Measurements from ENCODE around the gene SPEF1. TPM values are rescaled to one million over a fixed set of nuclear protein-coding genes. Genes with fewer than 3 reads are reported as not detected.

SPEF1 gene
- total and polyA plus RNA-seq, 9 donors = 0.43 to 27.9 (median 1.0) TPM; not detected in 3

GRCh38 chr20:3819411-3820047 lies 38.3 kb upstream of the SPEF1 start:
- intact Hi-C loops (cut with DNase I) = loop anchor here (2.0 kb wide), 3 partner anchors 25 to 35 kb away; partner anchors contain the start of gene CENPB (in 3 of the 4)
- H3K4me1 ChIP-seq (ENCODE audit: insufficient read depth) = peaks cover 6% of the 10 kb centered on the region
- no peaks in the 10 kb centered on the region for H3K36me3 ChIP-seq
- H3K9me3 ChIP-seq = no peaks in the 10 kb centered on the region
- H3K27me3 ChIP-seq = no peaks in the 10 kb centered on the region
- H3K27ac ChIP-seq = peak overlapping the region; percentile 98 to 99
- TF ChIP-seq POLR2A (IDR thresholded peaks at IDR 0.05) = no peak
- TF ChIP-seq, protein P1, sequence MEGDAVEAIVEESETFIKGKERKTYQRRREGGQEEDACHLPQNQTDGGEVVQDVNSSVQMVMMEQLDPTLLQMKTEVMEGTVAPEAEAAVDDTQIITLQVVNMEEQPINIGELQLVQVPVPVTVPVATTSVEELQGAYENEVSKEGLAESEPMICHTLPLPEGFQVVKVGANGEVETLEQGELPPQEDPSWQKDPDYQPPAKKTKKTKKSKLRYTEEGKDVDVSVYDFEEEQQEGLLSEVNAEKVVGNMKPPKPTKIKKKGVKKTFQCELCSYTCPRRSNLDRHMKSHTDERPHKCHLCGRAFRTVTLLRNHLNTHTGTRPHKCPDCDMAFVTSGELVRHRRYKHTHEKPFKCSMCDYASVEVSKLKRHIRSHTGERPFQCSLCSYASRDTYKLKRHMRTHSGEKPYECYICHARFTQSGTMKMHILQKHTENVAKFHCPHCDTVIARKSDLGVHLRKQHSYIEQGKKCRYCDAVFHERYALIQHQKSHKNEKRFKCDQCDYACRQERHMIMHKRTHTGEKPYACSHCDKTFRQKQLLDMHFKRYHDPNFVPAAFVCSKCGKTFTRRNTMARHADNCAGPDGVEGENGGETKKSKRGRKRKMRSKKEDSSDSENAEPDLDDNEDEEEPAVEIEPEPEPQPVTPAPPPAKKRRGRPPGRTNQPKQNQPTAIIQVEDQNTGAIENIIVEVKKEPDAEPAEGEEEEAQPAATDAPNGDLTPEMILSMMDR (IDR thresholded peaks at IDR 0.05) = no peak
- no peak for TF ChIP-seq EP300 (IDR thresholded peaks at IDR 0.05)
- peak overlapping the region; percentile 82 for H3K4me3 ChIP-seq
- WGBS, 3 donors = 56 to 64% (median 57%) methylated on average over 20 of the region's 20 CpGs
- peak in 2 of 5 donors; percentile 55 to 58 for DNase-seq

DNA sequence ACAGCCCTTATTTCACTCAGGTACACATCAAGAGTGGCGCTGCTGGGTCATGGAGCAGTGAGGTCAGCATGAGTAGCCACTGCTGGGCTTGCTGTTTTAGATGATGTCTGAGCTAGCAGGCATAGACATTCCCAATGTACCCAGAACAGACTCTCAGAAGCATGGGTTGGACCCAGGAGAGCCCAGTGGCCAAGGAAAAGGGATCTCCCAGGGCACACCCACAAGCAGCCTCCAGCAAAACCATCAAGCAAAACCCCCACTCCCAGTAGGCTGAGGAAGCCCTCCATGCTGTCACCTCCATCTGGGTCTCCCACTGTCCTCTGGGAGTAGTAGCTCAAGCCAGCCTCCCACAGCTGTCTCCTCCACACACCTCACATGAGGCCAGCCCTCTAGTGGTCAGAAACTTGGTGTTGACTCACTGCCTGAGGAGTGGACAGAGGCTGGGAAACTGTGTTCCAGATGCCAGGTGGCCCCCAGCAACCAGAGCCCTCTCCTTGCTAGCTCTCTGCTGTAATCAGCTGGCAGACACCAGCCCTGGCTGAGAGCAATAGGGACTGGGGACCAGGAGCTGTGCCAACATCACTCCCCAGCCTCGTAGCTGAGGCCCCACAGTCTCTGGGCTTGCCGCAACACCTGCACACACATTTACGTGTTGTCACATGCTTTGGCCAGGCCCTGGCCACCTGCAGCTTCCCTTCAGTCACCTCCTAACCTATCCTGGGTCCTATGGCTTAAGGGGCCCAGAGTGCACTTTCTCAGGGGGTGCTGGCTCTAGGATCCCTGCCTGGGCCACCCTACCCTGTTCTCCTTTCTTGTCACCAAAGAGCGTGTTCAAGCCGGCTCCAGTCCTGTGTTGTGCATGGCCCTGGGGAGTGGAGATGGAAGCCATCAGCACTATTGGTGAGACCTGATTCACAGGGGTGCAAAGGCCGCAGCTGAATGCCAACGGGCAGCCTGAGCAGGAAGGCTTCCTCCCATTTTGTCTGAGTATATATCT lies 37.2 kb upstream of the SPEF1 start:
- TF ChIP-seq, protein P1 (IDR thresholded peaks at IDR 0.05) = peak; percentile 37 to 59 (median 51)
- TF ChIP-seq EP300 (IDR thresholded peaks at IDR 0.05) = no peak
- WGBS, 3 donors = 82 to 86% (median 85%) methylated on average over 8 of the region's 8 CpGs
- Histone ChIP-seq H3K27me3 (no peaks in the 10 kb centered on the region), H3K27ac (peak overlapping the region; percentile 33 to 66), H3K36me3 (no peaks in the 10 kb centered on the region), H3K4me3 (no peak overlapping the region), H3K9me3 (no peaks in the 10 kb centered on the region), H3K4me1 (ENCODE audit: insufficient read depth) (peaks cover 6% of the 10 kb centered on the region)
- intact Hi-C loops (cut with DNase I) = loop anchor here in 2 of 4 donors (2.0 kb wide), 2 partner anchors 32 to 34 kb away; partner anchors contain the start of gene CENPB (in 1 of the 2)
- peak in 4 of 5 donors; percentile 71 to 78 (median 74) for DNase-seq

GRCh38 chr20:3815703-3816315 lies 34.6 kb upstream of the SPEF1 start:
- Histone ChIP-seq H3K27me3 (no peaks in the 10 kb centered on the region), H3K4me1 (ENCODE audit: insufficient read depth) (peaks cover 7% of the 10 kb centered on the region), H3K27ac (no peak overlapping the region), H3K9me3 (no peaks in the 10 kb centered on the region), H3K36me3 (no peaks in the 10 kb centered on the region), H3K4me3 (no peak overlapping the region)
- intact Hi-C loops (cut with DNase I) = no loop called here
- DNase-seq = no peak
- WGBS, 3 donors = 82 to 86% (median 83%) methylated on average over 9 of the region's 9 CpGs
- TF ChIP-seq POLR2A (IDR thresholded peaks at IDR 0.05) (no peak), EP300 (IDR thresholded peaks at IDR 0.05) (no peak)
- TF ChIP-seq, protein P1 (IDR thresholded peaks at IDR 0.05) = no peak

GRCh38 chr20:3814928-3815495 lies 33.8 kb upstream of the SPEF1 start:
- peaks cover 11% of the 10 kb centered on the region for H3K4me1 ChIP-seq (ENCODE audit: insufficient read depth)
- 82 to 87% (median 85%) methylated on average over 7 of the region's 7 CpGs for WGBS, 3 donors
- H3K27me3 ChIP-seq = no peaks in the 10 kb centered on the region
- no peak overlapping the region for H3K27ac ChIP-seq
- H3K4me3 ChIP-seq = no peak overlapping the region
- H3K36me3 ChIP-seq = no peaks in the 10 kb centered on the region
- intact Hi-C loops (cut with DNase I) = no loop called here
- no peak for DNase-seq
- no peaks in the 10 kb centered on the region for H3K9me3 ChIP-seq
- TF ChIP-seq POLR2A (IDR thresholded peaks at IDR 0.05) (no peak), EP300 (IDR thresholded peaks at IDR 0.05) (no peak)
- TF ChIP-seq, protein P1 (IDR thresholded peaks at IDR 0.05) = no peak
